IMR-90 (cell line): ENCODE measurements around the gene TP53I11. TPM values are rescaled to one million over a fixed set of nuclear protein-coding genes. Genes with fewer than 3 reads are reported as not detected.

Source experiments
- ATAC-seq: fragments of 200-7000 bp; cut with Tn5 transposase; 2 replicates; pipeline ENCODE4 v1.9.1; 2020; ENCODE audit warnings: low read depth, mild to moderate bottlenecking, moderate library complexity
- BruUV-seq: library from RNA; stranded (reverse); fragments of 400-500 nt; replicated peaks from 2 replicates; lab custom pipeline; 2021; lab: Mats Ljungman, UMichigan
- CTCF ChIA-PET: fragments of 300-600 bp; formaldehyde crosslinking; extraction: SDS; loops from one replicate; lab custom pipeline; 2021; ENCODE audit warnings: antibody characterized with exemption; lab: Yijun Ruan, JAX
- POLR2A ChIA-PET: fragments of 300-600 bp; sonication (Branson Sonifier 250); formaldehyde crosslinking; loops from one replicate; lab custom pipeline; 2022; ENCODE audit warnings: antibody characterized with exemption; ENCODE audit not compliant: unreplicated experiment; lab: Charles Lee
- DNase-seq: peaks from one replicate; pipeline ENCODE4 v3.0.0; 2013
- H2AFZ ChIP-seq: replicated peaks from 2 replicates; pipeline ENCODE3; 2013; ENCODE audit warnings: low read length, mild to moderate bottlenecking; ENCODE audit not compliant: poor library complexity
- H2AK5ac ChIP-seq: 2 replicates; pipeline ENCODE4 v1.6.1; 2013; ENCODE audit warnings: low read depth, low read length, inconsistent platforms
- H2AK9ac ChIP-seq: replicated peaks from 2 replicates; pipeline ENCODE3; 2013; ENCODE audit warnings: mild to moderate bottlenecking, low read depth, low read length, moderate library complexity; ENCODE audit not compliant: poor library complexity
- H2BK120ac ChIP-seq: 2 replicates; pipeline ENCODE4 v1.6.1; 2013; ENCODE audit warnings: low read depth, low read length, inconsistent platforms
- H2BK15ac ChIP-seq: 3 replicates; pipeline ENCODE4 v1.6.1; 2013; ENCODE audit warnings: low read depth, low read length, inconsistent platforms
- H2BK20ac ChIP-seq: 2 replicates; pipeline ENCODE4 v1.6.1; 2013; ENCODE audit warnings: low read depth, mild to moderate bottlenecking, inconsistent platforms, low read length, moderate library complexity
- H2BK5ac ChIP-seq: 2 replicates; pipeline ENCODE4 v1.6.1; 2013; ENCODE audit warnings: mild to moderate bottlenecking, low read depth, low read length, inconsistent platforms; ENCODE audit not compliant: poor library complexity, severe bottlenecking
- H3K14ac ChIP-seq: replicated peaks from 2 replicates; pipeline ENCODE4 v1.6.1; 2013; ENCODE audit warnings: low read depth, low read length, inconsistent platforms
- H3K18ac ChIP-seq: 2 replicates; pipeline ENCODE4 v1.6.1; 2013; ENCODE audit warnings: low read depth, low read length, control low read depth
- H3K23ac ChIP-seq: 2 replicates; pipeline ENCODE4 v1.6.1; 2013; ENCODE audit warnings: low read depth, low read length, inconsistent platforms
- H3K27ac ChIP-seq: 2 replicates; pipeline ENCODE4 v1.5.1; 2013; ENCODE audit warnings: mild to moderate bottlenecking, control low read depth, low read length; ENCODE audit not compliant: insufficient read depth
- H3K27me3 ChIP-seq: 2 replicates; pipeline ENCODE4 v1.6.1; 2013; ENCODE audit warnings: low read length; ENCODE audit not compliant: control insufficient read depth, insufficient read depth
- H3K36me3 ChIP-seq: 2 replicates; pipeline ENCODE4 v1.6.1; 2013; ENCODE audit warnings: low read length, mixed read lengths; ENCODE audit not compliant: control insufficient read depth, insufficient read depth
- H3K4ac ChIP-seq: 2 replicates; pipeline ENCODE4 v1.6.1; 2013; ENCODE audit warnings: low read depth, low read length, inconsistent platforms
- H3K4me1 ChIP-seq: 2 replicates; pipeline ENCODE4 v1.6.1; 2013; ENCODE audit warnings: low read length, mixed read lengths; ENCODE audit not compliant: control insufficient read depth, insufficient read depth
- H3K4me2 ChIP-seq: 2 replicates; pipeline ENCODE4 v1.6.1; 2013; ENCODE audit warnings: low read depth, mild to moderate bottlenecking, control low read depth, low read length, moderate library complexity
- H3K4me3 ChIP-seq: 2 replicates; pipeline ENCODE4 v1.5.1; 2013; ENCODE audit warnings: low read depth, mild to moderate bottlenecking, control low read depth, low read length, moderate library complexity; ENCODE audit not compliant: insufficient read depth
- H3K56ac ChIP-seq: 2 replicates; pipeline ENCODE4 v1.6.1; 2013; ENCODE audit warnings: low read length, inconsistent platforms; ENCODE audit not compliant: insufficient read depth; ENCODE audit errors: extremely low read depth
- H3K79me1 ChIP-seq, 2 experiments: 2 replicates each; pipeline ENCODE4 v1.6.1; 2013; ENCODE audit warnings: low read length in 2 of 2, inconsistent platforms in 1 of 2, low read depth in 1 of 2
- H3K9ac ChIP-seq: 2 replicates; pipeline ENCODE4 v1.6.1; 2013; ENCODE audit warnings: low read depth, low read length, control low read depth
- H3K9me1 ChIP-seq: 2 replicates; pipeline ENCODE4 v1.6.1; 2013; ENCODE audit warnings: low read length, inconsistent platforms; ENCODE audit not compliant: insufficient read depth
- H3K9me3 ChIP-seq: 2 replicates; pipeline ENCODE4 v1.6.1; 2013; ENCODE audit warnings: low read length; ENCODE audit not compliant: control insufficient read depth, insufficient read depth
- H4K20me1 ChIP-seq: 2 replicates; pipeline ENCODE4 v1.6.1; 2013; ENCODE audit warnings: low read length, inconsistent platforms; ENCODE audit not compliant: insufficient read depth
- H4K5ac ChIP-seq: 2 replicates; pipeline ENCODE4 v1.6.1; 2013; ENCODE audit warnings: mild to moderate bottlenecking, low read depth, low read length, control low read depth
- H4K8ac ChIP-seq, 2 experiments: 2 replicates each; pipeline ENCODE4 v1.6.1; 2013; ENCODE audit warnings: low read depth in 2 of 2, low read length in 2 of 2, control low read depth in 1 of 2, inconsistent platforms in 1 of 2
- H4K91ac ChIP-seq: 2 replicates; pipeline ENCODE4 v1.6.1; 2013; ENCODE audit warnings: low read depth, low read length, inconsistent platforms; ENCODE audit not compliant: insufficient read depth
- RAD21 ChIP-seq: IDR thresholded peaks from 2 replicates; pipeline ENCODE4 v1.6.1; 2012; ENCODE audit warnings: low read length, improper control_type of control experiment
- RCOR1 ChIP-seq: IDR thresholded peaks from 2 replicates; pipeline ENCODE4 v1.6.1; 2012; ENCODE audit warnings: mild to moderate bottlenecking, low read length, improper control_type of control experiment; ENCODE audit not compliant: insufficient replicate concordance
- SMC3 ChIP-seq: fragments of 150-350 bp; IDR thresholded peaks from 2 replicates; pipeline ENCODE4 v1.6.1; 2016; ENCODE audit warnings: low read depth, mild to moderate bottlenecking, antibody characterized with exemption, low read length, moderate library complexity
- WGBS, 2 experiments: methylation state at CpG; one replicate each; pipeline versions ENCODE4 v1.1.5 to v1.1.7; 2013; ENCODE audit warnings: missing lambda C conversion rate in 2 of 2; ENCODE audit not compliant: insufficient read length in 1 of 2; ENCODE audit errors: extremely low coverage in 2 of 2; 5-methylcytosine and 5-hydroxymethylcytosine counted together
- dilution Hi-C: fragments of 300-500 bp; cut with HindIII; formaldehyde crosslinking; loops from one replicate; pipeline ENCODE4 v1.14.3; 2018; ENCODE audit warnings: low sequenced_read_pairs; ENCODE audit not compliant: unreplicated experiment
- in situ Hi-C: fragments of 300-500 bp; cut with MboI; formaldehyde crosslinking; loops from 3 replicates; pipeline ENCODE4 v1.14.3; 2019; ENCODE audit warnings: low sequenced_read_pairs, inconsistent platforms, mixed read lengths
- intact Hi-C: fragments of 100-400 bp; cut with micrococcal nuclease; formaldehyde crosslinking; loops from 2 replicates; pipeline ENCODE4 v1.10.0; 2022
- polyA plus RNA-seq, 3 experiments: library from polyadenylated mRNA; depleted of rRNA; stranded (reverse); fragments of >200 nt; gene quantifications; 2 replicates each; pipeline ENCODE4 v1.2.3, GENCODE V29; 2012; ENCODE audit warnings: low replicate concordance in 1 of 3
- total RNA-seq: library from RNA; depleted of rRNA; stranded (reverse); fragments of >200 nt; gene quantifications from 2 replicates; pipeline ENCODE4 v1.2.3, GENCODE V29; 2012

TP53I11 gene
- total and polyA plus RNA-seq, 2 of the 4 experiments (the other 2 are of a cell fraction): 3.9 to 22.0 TPM

- H3K4me2 ChIP-seq: no peak overlapping the region
Observed at GRCh38 chr11:44989831-44990566, 39.3 kb upstream of the TP53I11 start.

More at GRCh38 chr11:44989831-44990566, 39.3 kb upstream of the TP53I11 start:
- H3K9me3 ChIP-seq: no peaks in the 10 kb centered on the region
- no peak overlapping the region for H3K23ac ChIP-seq
- no peak overlapping the region for H3K18ac ChIP-seq
- H3K14ac ChIP-seq: no peak overlapping the region
- H3K36me3 ChIP-seq: no peaks in the 10 kb centered on the region
- dilution Hi-C loops (no loop called here), in situ Hi-C loops (no loop called here), intact Hi-C loops (no loop called here)
- H3K4ac ChIP-seq: no peak overlapping the region
- no peak overlapping the region for H4K5ac ChIP-seq
- no peak overlapping the region for H2BK20ac ChIP-seq
- H2AK9ac ChIP-seq: no peak overlapping the region
- POLR2A ChIA-PET: no interaction called here
- no peak overlapping the region for H3K27ac ChIP-seq
- H2AK5ac ChIP-seq: no peak overlapping the region
- no peak overlapping the region for H3K4me3 ChIP-seq
- H2AFZ ChIP-seq: no peak overlapping the region
- H2BK120ac ChIP-seq: no peak overlapping the region
- peaks cover 60% of the 10 kb centered on the region for H3K27me3 ChIP-seq
- H2BK15ac ChIP-seq: no peak overlapping the region
- no peak overlapping the region for H3K56ac ChIP-seq
- H3K9ac ChIP-seq: no peak overlapping the region
- DNase-seq (no peak), ATAC-seq (no peak)
- H3K9me1 ChIP-seq: no peaks in the 10 kb centered on the region
- H2BK5ac ChIP-seq: no peak overlapping the region
- no peaks in the 10 kb centered on the region for H4K20me1 ChIP-seq
- CTCF ChIA-PET: no interaction called here
- no peaks in the 10 kb centered on the region for H3K79me1 ChIP-seq
- no peaks in the 10 kb centered on the region for H3K4me1 ChIP-seq
- 38% methylated on average over 8 of the region's 21 CpGs; no CpG with 5 or more reads in 1 of the 2 experiments for WGBS, 2 experiments
- TF ChIP-seq SMC3 (no peak), RCOR1 (no peak), RAD21 (no peak)
- H4K91ac ChIP-seq: no peak overlapping the region
- H4K8ac ChIP-seq: no peak overlapping the region
- BruUV-seq: no TSS peak
